ENCODE results near the gene LOXHD1. TPM values are rescaled to one million over a fixed set of nuclear protein-coding genes. Genes with fewer than 3 reads are reported as not detected.

Gene LOXHD1
- total and polyA plus RNA-seq, 2 donors from 2014 or later: 0.25 TPM; not detected in 1

- H3K4me3 ChIP-seq (ENCODE audit: low read length in 3 of 3): no peak overlapping the region
- no peak for TF ChIP-seq CTCF (IDR thresholded peaks at IDR 0.05; ENCODE audit: borderline replicate concordance, extremely low read depth, insufficient read depth)
- H3K9ac ChIP-seq (ENCODE audit: low read length in 3 of 3): no peak overlapping the region
- H3K27ac ChIP-seq (ENCODE audit: low read depth in 2 of 2, low read length in 2 of 2): no peak overlapping the region
- H3K4me1 ChIP-seq (ENCODE audit: control insufficient read depth in 2 of 3, insufficient read depth in 2 of 3, low read depth in 1 of 3, low read length in 3 of 3): no peaks in the 10 kb centered on the region
- intact Hi-C loops (cut with DNase I): no loop called here
- H3K27me3 ChIP-seq (ENCODE audit: control insufficient read depth, insufficient read depth, low read length): no peaks in the 10 kb centered on the region
- DNase-seq (no peak), FAIRE-seq (no peak)
- H3K9me3 ChIP-seq (ENCODE audit: control insufficient read depth in 2 of 3, insufficient read depth in 1 of 3, low read length in 3 of 3): no peaks in the 10 kb centered on the region
- no peaks in the 10 kb centered on the region for H3K36me3 ChIP-seq (ENCODE audit: control insufficient read depth in 2 of 3, insufficient read depth in 3 of 3, low read length in 3 of 3)
Measured at GRCh38 chr18:46704189-46704588, 47.2 kb upstream of the LOXHD1 start.

- no peaks in the 10 kb centered on the region for H3K9me3 ChIP-seq (ENCODE audit: control insufficient read depth in 2 of 3, insufficient read depth in 1 of 3, low read length in 3 of 3)
- H3K27ac ChIP-seq (ENCODE audit: low read depth in 2 of 2, low read length in 2 of 2): no peak overlapping the region
- no peak overlapping the region for H3K4me3 ChIP-seq (ENCODE audit: low read length in 3 of 3)
- no peak for TF ChIP-seq CTCF (IDR thresholded peaks at IDR 0.05; ENCODE audit: borderline replicate concordance, extremely low read depth, insufficient read depth)
- FAIRE-seq: no peak
- intact Hi-C loops (cut with DNase I): no loop called here
- H3K27me3 ChIP-seq (ENCODE audit: control insufficient read depth, insufficient read depth, low read length): no peaks in the 10 kb centered on the region
- peak in 3 of 5 donors; percentile 56 to 63 (median 63) for DNase-seq
- no peak overlapping the region for H3K9ac ChIP-seq (ENCODE audit: low read length in 3 of 3)
- no peaks in the 10 kb centered on the region for H3K36me3 ChIP-seq (ENCODE audit: control insufficient read depth in 2 of 3, insufficient read depth in 3 of 3, low read length in 3 of 3)
- no peaks in the 10 kb centered on the region for H3K4me1 ChIP-seq (ENCODE audit: control insufficient read depth in 2 of 3, insufficient read depth in 2 of 3, low read depth in 1 of 3, low read length in 3 of 3)
Measured at GRCh38 chr18:46702471-46702870, 45.5 kb upstream of the LOXHD1 start.

- no peak overlapping the region for H3K9ac ChIP-seq (ENCODE audit: low read length in 3 of 3)
- DNase-seq (peak in 1 of 5 donors; percentile 40), FAIRE-seq (no peak)
- TF ChIP-seq CTCF (IDR thresholded peaks at IDR 0.05; ENCODE audit: borderline replicate concordance, extremely low read depth, insufficient read depth): no peak
- intact Hi-C loops (cut with DNase I): no loop called here
- H3K27ac ChIP-seq (ENCODE audit: low read depth in 2 of 2, low read length in 2 of 2): no peak overlapping the region
- H3K9me3 ChIP-seq (ENCODE audit: control insufficient read depth in 2 of 3, insufficient read depth in 1 of 3, low read length in 3 of 3): no peaks in the 10 kb centered on the region
- H3K4me1 ChIP-seq (ENCODE audit: control insufficient read depth in 2 of 3, insufficient read depth in 2 of 3, low read depth in 1 of 3, low read length in 3 of 3): no peaks in the 10 kb centered on the region
- no peaks in the 10 kb centered on the region for H3K27me3 ChIP-seq (ENCODE audit: control insufficient read depth, insufficient read depth, low read length)
- no peaks in the 10 kb centered on the region for H3K36me3 ChIP-seq (ENCODE audit: control insufficient read depth in 2 of 3, insufficient read depth in 3 of 3, low read length in 3 of 3)
- H3K4me3 ChIP-seq (ENCODE audit: low read length in 3 of 3): no peak overlapping the region
Measured at GRCh38 chr18:46700066-46700824, 43.2 kb upstream of the LOXHD1 start.
